GM12878 (cell line): ENCODE data around the gene P2RX6. TPM values are rescaled to one million over a fixed set of nuclear protein-coding genes. Genes with fewer than 3 reads are reported as not detected.

Source experiments
- ATAC-seq: fragments of 200-7000 bp; cut with Tn5 transposase; 3 replicates; pipeline ENCODE4 v1.9.1; 2020; ENCODE audit warnings: mild to moderate bottlenecking, moderate library complexity
- BruUV-seq: library from RNA; stranded (reverse); fragments of 400-500 nt; replicated peaks from 2 replicates; lab custom pipeline; 2021; lab: Mats Ljungman, UMichigan
- CTCF ChIA-PET: fragments of 300-600 bp; sonication (Branson Sonifier 250); formaldehyde crosslinking; extraction: SDS; loops from one replicate; lab custom pipeline; 2021; ENCODE audit warnings: inconsistent platforms; lab: Yijun Ruan, JAX
- POLR2A ChIA-PET: fragments of 350-600 bp; formaldehyde crosslinking; extraction: SDS; loops from one replicate; lab custom pipeline; 2021; ENCODE audit warnings: inconsistent platforms; lab: Charles Lee
- RAD21 ChIA-PET: fragments of 300-600 bp; sonication (Branson Sonifier 250); formaldehyde crosslinking; loops from one replicate; lab custom pipeline; 2023; ENCODE audit warnings: antibody characterized with exemption; ENCODE audit not compliant: unreplicated experiment; lab: Charles Lee
- SMC1A ChIA-PET: fragments of 300-600 bp; sonication (Branson Sonifier 250); formaldehyde crosslinking; loops from one replicate; lab custom pipeline; 2023; ENCODE audit not compliant: unreplicated experiment, uncharacterized antibody; lab: Charles Lee
- DNase-seq: peaks from one replicate; pipeline ENCODE4 v3.0.0-alpha.2; 2011; ENCODE audit warnings: low read depth, low spot score
- FAIRE-seq: peaks from 3 replicates; lab custom pipeline; 2011; peaks lifted over from hg19 to GRCh38; lab: Jason Lieb, UNC
- H2AFZ ChIP-seq: 2 replicates; pipeline ENCODE4 v1.6.0; 2011; ENCODE audit warnings: low read depth, low read length, control low read depth; ENCODE audit not compliant: control insufficient read depth
- H3K27ac ChIP-seq: 2 replicates; pipeline ENCODE4 v1.5.1; 2011; ENCODE audit warnings: control low read depth; ENCODE audit not compliant: control insufficient read depth, insufficient read depth
- H3K27me3 ChIP-seq, 2 experiments: replicated peaks in 1 of 2; 2 replicates each; pipeline versions ENCODE4 v1.6.0 to v1.6.1; 2011; ENCODE audit warnings: low read length in 1 of 2; ENCODE audit not compliant: control insufficient read depth in 2 of 2, insufficient read depth in 2 of 2
- H3K36me3 ChIP-seq, 2 experiments: 2 replicates each; pipeline ENCODE4 v1.5.1; 2011; ENCODE audit warnings: low read length in 1 of 2; ENCODE audit not compliant: control insufficient read depth in 2 of 2, insufficient read depth in 2 of 2
- H3K4me1 ChIP-seq: 2 replicates; pipeline ENCODE4 v1.6.1; 2011; ENCODE audit warnings: mild to moderate bottlenecking, low read length, moderate library complexity, mixed read lengths; ENCODE audit not compliant: control insufficient read depth, insufficient read depth
- H3K4me2 ChIP-seq: 2 replicates; pipeline ENCODE4 v1.6.0; 2011; ENCODE audit warnings: control low read depth; ENCODE audit not compliant: control insufficient read depth, insufficient read depth
- H3K4me3 ChIP-seq: fragments of 200-600 bp; sonication (generic); 2 replicates; pipeline ENCODE4 v1.5.1; 2016
- H3K79me2 ChIP-seq: 2 replicates; pipeline ENCODE4 v1.6.0; 2011; ENCODE audit warnings: low read length; ENCODE audit not compliant: control insufficient read depth, insufficient read depth
- H3K9ac ChIP-seq: 2 replicates; pipeline ENCODE4 v1.8.0; 2011; ENCODE audit warnings: low read length, control low read depth, mixed read lengths; ENCODE audit not compliant: control insufficient read depth, insufficient read depth
- H3K9me3 ChIP-seq: replicated peaks from 3 replicates; pipeline ENCODE4 v1.5.1; 2011; ENCODE audit warnings: mild to moderate bottlenecking, low read length; ENCODE audit not compliant: control insufficient read depth, insufficient read depth
- H4K20me1 ChIP-seq: 2 replicates; pipeline ENCODE4 v1.6.0; 2011; ENCODE audit not compliant: control insufficient read depth, insufficient read depth
- BHLHE40 ChIP-seq, 2 experiments: fragments of 450-650 bp in 1 of 2; IDR thresholded peaks; 2 replicates each; pipeline ENCODE4 v1.6.1; 2011 to 2017; ENCODE audit warnings: low read depth in 2 of 2, borderline replicate concordance in 1 of 2, improper control_type of control experiment in 1 of 2, low read length in 1 of 2, mild to moderate bottlenecking in 1 of 2
- BRCA1 ChIP-seq: IDR thresholded peaks from 2 replicates; pipeline ENCODE4 v1.6.1; 2011; ENCODE audit warnings: low read depth, low read length, improper control_type of control experiment
- NR2C2 ChIP-seq: IDR thresholded peaks from 2 replicates; pipeline ENCODE4 v1.6.1; 2011; ENCODE audit warnings: borderline replicate concordance, low read depth; ENCODE audit not compliant: control insufficient read depth, insufficient read length
- POU2F2 ChIP-seq: IDR thresholded peaks from 3 replicates; pipeline ENCODE4 v1.6.1; 2011; ENCODE audit warnings: low read depth, mild to moderate bottlenecking, low read length, borderline replicate concordance
- RBBP5 ChIP-seq: fragments of 200-600 bp; sonication (generic); conservative IDR thresholded peaks from 2 replicates; pipeline ENCODE4 v1.6.1; 2016
- RUNX3 ChIP-seq: IDR thresholded peaks from 2 replicates; pipeline ENCODE4 v1.6.1; 2012; ENCODE audit warnings: low read length, inconsistent platforms
- SRF ChIP-seq, 2 experiments: IDR thresholded peaks; 2 replicates each; pipeline ENCODE4 v1.6.1; 2011; ENCODE audit warnings: low read depth in 2 of 2, low read length in 2 of 2, mild to moderate bottlenecking in 1 of 2, moderate library complexity in 1 of 2
- ZSCAN29 ChIP-seq: fragments of 450-650 bp; IDR thresholded peaks from 2 replicates; pipeline ENCODE4 v1.6.1; 2017; ENCODE audit warnings: mild to moderate bottlenecking, moderate library complexity
- WGBS: methylation state at CpG from one replicate; pipeline ENCODE4 v1.1.6; 2016; ENCODE audit warnings: low lambda C conversion rate; ENCODE audit not compliant: insufficient replicate concordance, insufficient coverage; ENCODE audit errors: missing lambda C conversion rate; 5-methylcytosine and 5-hydroxymethylcytosine counted together
- in situ Hi-C: fragments of 300-500 bp; cut with MboI; formaldehyde crosslinking; loops from 9 replicates; pipeline ENCODE4 v1.14.3; 2018; ENCODE audit warnings: mixed read lengths
- intact Hi-C: fragments of 100-400 bp; cut with micrococcal nuclease; formaldehyde crosslinking; loops from one replicate; pipeline ENCODE4 v1.14.2; 2022; ENCODE audit not compliant: unreplicated experiment
- polyA plus RNA-seq, 11 experiments: library from polyadenylated mRNA; depleted of rRNA in 4 of 11; unstranded in 6 of 11; stranded (reverse) in 5 of 11; fragments of >200 nt; fragmentation: Nextera tagmentation in 4 of 11; fragmentation: Illumina TruSeq in 1 of 11; extraction: Ambion mirVana in 4 of 11; extraction: Trizol in 1 of 11; gene quantifications; 1 replicate in 1 of 11; 2 replicates in 10 of 11; pipeline versions ENCODE4 v1.2.1 to v1.2.3, GENCODE V29; 2011 to 2016; ENCODE audit warnings: inconsistent platforms in 2 of 11, missing spikeins in 2 of 11, low read depth in 1 of 11
- total RNA-seq, 4 experiments: library from RNA; depleted of rRNA in 3 of 4; stranded (reverse); fragments of >200 nt in 3 of 4; fragmentation: Illumina TruSeq in 1 of 4; extraction: Trizol in 1 of 4; gene quantifications; 2 replicates each; pipeline versions ENCODE4 v1.2.1 to v1.2.3, GENCODE V29; 2013 to 2021
- TF ChIP-seq, protein P1 (sequence below): fragments of 150-350 bp; IDR thresholded peaks from 2 replicates; pipeline ENCODE4 v1.6.1; 2014; ENCODE audit warnings: mild to moderate bottlenecking, low read depth, low read length
- TF ChIP-seq, protein P2 (sequence below), 3 experiments: IDR thresholded peaks in 2 of 3; conservative IDR thresholded peaks in 1 of 3; 2 replicates each; pipeline ENCODE4 v1.5.1; 2011; ENCODE audit warnings: low read depth in 3 of 3, low read length in 3 of 3, mild to moderate bottlenecking in 3 of 3, control low read depth in 2 of 3, moderate library complexity in 2 of 3, inconsistent platforms in 1 of 3, mixed read lengths in 1 of 3; ENCODE audit not compliant: control insufficient read depth in 2 of 3, insufficient read depth in 1 of 3; ENCODE audit errors: extremely low read depth in 1 of 3
- TF ChIP-seq, protein P3 (sequence below): fragments of 450-650 bp; formaldehyde crosslinking; IDR thresholded peaks from 2 replicates; pipeline ENCODE4 v1.5.0; 2022; ENCODE audit warnings: mild to moderate bottlenecking, missing genetic modification characterization
- TF ChIP-seq, protein P4 (sequence below): fragments of 150-350 bp; IDR thresholded peaks from 2 replicates; pipeline ENCODE4 v1.6.1; 2016; ENCODE audit warnings: low read depth, low read length

Gene P2RX6
- total and polyA plus RNA-seq, 10 of the 15 experiments (the other 5 are each of a cell fraction or from before 2014, with no cell fraction given) = 0.03 to 0.21 (median 0.07) TPM; not detected in 5

DNA sequence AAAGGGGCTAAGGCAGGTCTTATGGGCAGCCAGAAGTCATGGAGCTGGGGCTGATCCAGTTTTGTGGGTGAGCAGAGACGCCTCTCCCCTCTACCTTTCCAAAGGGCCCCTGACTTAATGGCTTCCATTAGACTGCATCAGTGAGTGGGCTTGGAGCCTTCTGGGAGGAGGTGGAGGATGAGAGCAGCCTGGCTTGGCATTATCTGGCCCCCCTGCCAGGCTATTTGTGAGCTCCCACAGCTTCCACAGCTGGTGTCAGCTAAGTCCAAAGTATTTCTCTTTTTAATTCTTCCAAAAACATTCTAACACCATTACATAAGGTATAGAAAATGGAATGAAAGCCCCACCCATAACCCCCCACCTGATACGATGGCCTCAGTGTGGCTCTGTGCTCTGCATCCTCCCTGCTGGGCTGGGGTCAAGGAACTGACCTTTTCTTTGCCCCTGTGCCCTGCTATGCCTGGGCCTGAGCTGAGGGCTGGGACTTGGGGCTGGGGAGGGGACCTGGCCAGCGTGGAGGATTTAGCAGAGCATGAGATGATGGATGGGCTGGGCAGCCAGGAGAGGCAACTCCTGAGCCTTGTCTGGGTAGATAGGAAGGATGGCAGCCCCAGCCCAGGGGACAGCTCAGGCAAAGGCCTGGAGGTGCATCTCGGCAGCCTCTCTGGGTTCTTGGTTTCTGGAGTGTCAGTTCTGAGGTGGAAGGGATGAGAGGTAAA is 43.9 kb upstream of the P2RX6 start:
- no TSS peak for BruUV-seq
- SMC1A ChIA-PET = interaction anchor here (1.0 kb wide), 1 partner anchor 13 kb away, joined by 3 read pairs; no protein-coding TSS in a partner anchor
- Histone ChIP-seq H3K27ac (no peak overlapping the region), H2AFZ (no peak overlapping the region), H3K4me3 (no peak overlapping the region), H3K9me3 (no peaks in the 10 kb centered on the region), H3K4me2 (no peak overlapping the region), H4K20me1 (no peaks in the 10 kb centered on the region), H3K79me2 (no peaks in the 10 kb centered on the region), H3K4me1 (peaks cover 3% of the 10 kb centered on the region; the same call in 1 of the 2 replicates), H3K36me3 (no peaks in the 10 kb centered on the region), H3K27me3 (no peaks in the 10 kb centered on the region), H3K9ac (no peak overlapping the region)
- intact Hi-C loops = no loop called here
- WGBS = 31% methylated on average over 4 of the region's 4 CpGs
- DNase-seq (no peak), ATAC-seq (no peak), FAIRE-seq (no peak)
- POLR2A ChIA-PET = no interaction called here
- RAD21 ChIA-PET = interaction anchor here (1.5 kb wide), 1 partner anchor 11 kb away, joined by 7 read pairs; the partner anchor contains the start of gene LZTR1
- CTCF ChIA-PET = interaction anchor here (2.0 kb wide), 1 partner anchor 9 kb away, joined by 5 read pairs; no protein-coding TSS in a partner anchor
- in situ Hi-C loops = no loop called here
- no peak for TF ChIP-seq BRCA1
- TF ChIP-seq POU2F2 = no peak
- no peak for TF ChIP-seq RBBP5
- TF ChIP-seq BHLHE40 (IDR thresholded peaks at IDR 0.05; ENCODE audit: borderline replicate concordance in 1 of 2, low read depth in 2 of 2, low read length in 1 of 2) = no peak
- no peak for TF ChIP-seq RUNX3
- no peak for TF ChIP-seq SRF (IDR thresholded peaks at IDR 0.05; ENCODE audit: low read depth in 2 of 2, low read length in 2 of 2)
- TF ChIP-seq, protein P1, sequence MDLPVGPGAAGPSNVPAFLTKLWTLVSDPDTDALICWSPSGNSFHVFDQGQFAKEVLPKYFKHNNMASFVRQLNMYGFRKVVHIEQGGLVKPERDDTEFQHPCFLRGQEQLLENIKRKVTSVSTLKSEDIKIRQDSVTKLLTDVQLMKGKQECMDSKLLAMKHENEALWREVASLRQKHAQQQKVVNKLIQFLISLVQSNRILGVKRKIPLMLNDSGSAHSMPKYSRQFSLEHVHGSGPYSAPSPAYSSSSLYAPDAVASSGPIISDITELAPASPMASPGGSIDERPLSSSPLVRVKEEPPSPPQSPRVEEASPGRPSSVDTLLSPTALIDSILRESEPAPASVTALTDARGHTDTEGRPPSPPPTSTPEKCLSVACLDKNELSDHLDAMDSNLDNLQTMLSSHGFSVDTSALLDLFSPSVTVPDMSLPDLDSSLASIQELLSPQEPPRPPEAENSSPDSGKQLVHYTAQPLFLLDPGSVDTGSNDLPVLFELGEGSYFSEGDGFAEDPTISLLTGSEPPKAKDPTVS = no peak
- TF ChIP-seq NR2C2 = no peak
- TF ChIP-seq, protein P2, sequence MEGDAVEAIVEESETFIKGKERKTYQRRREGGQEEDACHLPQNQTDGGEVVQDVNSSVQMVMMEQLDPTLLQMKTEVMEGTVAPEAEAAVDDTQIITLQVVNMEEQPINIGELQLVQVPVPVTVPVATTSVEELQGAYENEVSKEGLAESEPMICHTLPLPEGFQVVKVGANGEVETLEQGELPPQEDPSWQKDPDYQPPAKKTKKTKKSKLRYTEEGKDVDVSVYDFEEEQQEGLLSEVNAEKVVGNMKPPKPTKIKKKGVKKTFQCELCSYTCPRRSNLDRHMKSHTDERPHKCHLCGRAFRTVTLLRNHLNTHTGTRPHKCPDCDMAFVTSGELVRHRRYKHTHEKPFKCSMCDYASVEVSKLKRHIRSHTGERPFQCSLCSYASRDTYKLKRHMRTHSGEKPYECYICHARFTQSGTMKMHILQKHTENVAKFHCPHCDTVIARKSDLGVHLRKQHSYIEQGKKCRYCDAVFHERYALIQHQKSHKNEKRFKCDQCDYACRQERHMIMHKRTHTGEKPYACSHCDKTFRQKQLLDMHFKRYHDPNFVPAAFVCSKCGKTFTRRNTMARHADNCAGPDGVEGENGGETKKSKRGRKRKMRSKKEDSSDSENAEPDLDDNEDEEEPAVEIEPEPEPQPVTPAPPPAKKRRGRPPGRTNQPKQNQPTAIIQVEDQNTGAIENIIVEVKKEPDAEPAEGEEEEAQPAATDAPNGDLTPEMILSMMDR (IDR thresholded peaks at IDR 0.05 in 2 of 3, conservative IDR thresholded peaks at IDR 0.05 in 1 of 3; ENCODE audit: control insufficient read depth in 2 of 3, extremely low read depth in 1 of 3, insufficient read depth in 1 of 3, low read depth in 3 of 3, low read length in 3 of 3) = no peak
- TF ChIP-seq, protein P3, sequence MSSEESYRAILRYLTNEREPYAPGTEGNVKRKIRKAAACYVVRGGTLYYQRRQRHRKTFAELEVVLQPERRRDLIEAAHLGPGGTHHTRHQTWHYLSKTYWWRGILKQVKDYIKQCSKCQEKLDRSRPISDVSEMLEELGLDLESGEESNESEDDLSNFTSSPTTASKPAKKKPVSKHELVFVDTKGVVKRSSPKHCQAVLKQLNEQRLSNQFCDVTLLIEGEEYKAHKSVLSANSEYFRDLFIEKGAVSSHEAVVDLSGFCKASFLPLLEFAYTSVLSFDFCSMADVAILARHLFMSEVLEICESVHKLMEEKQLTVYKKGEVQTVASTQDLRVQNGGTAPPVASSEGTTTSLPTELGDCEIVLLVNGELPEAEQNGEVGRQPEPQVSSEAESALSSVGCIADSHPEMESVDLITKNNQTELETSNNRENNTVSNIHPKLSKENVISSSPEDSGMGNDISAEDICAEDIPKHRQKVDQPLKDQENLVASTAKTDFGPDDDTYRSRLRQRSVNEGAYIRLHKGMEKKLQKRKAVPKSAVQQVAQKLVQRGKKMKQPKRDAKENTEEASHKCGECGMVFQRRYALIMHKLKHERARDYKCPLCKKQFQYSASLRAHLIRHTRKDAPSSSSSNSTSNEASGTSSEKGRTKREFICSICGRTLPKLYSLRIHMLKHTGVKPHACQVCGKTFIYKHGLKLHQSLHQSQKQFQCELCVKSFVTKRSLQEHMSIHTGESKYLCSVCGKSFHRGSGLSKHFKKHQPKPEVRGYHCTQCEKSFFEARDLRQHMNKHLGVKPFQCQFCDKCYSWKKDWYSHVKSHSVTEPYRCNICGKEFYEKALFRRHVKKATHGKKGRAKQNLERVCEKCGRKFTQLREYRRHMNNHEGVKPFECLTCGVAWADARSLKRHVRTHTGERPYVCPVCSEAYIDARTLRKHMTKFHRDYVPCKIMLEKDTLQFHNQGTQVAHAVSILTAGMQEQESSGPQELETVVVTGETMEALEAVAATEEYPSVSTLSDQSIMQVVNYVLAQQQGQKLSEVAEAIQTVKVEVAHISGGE (CRISPR knock-in tag) = no peak
- no peak for TF ChIP-seq ZSCAN29
- TF ChIP-seq, protein P4, sequence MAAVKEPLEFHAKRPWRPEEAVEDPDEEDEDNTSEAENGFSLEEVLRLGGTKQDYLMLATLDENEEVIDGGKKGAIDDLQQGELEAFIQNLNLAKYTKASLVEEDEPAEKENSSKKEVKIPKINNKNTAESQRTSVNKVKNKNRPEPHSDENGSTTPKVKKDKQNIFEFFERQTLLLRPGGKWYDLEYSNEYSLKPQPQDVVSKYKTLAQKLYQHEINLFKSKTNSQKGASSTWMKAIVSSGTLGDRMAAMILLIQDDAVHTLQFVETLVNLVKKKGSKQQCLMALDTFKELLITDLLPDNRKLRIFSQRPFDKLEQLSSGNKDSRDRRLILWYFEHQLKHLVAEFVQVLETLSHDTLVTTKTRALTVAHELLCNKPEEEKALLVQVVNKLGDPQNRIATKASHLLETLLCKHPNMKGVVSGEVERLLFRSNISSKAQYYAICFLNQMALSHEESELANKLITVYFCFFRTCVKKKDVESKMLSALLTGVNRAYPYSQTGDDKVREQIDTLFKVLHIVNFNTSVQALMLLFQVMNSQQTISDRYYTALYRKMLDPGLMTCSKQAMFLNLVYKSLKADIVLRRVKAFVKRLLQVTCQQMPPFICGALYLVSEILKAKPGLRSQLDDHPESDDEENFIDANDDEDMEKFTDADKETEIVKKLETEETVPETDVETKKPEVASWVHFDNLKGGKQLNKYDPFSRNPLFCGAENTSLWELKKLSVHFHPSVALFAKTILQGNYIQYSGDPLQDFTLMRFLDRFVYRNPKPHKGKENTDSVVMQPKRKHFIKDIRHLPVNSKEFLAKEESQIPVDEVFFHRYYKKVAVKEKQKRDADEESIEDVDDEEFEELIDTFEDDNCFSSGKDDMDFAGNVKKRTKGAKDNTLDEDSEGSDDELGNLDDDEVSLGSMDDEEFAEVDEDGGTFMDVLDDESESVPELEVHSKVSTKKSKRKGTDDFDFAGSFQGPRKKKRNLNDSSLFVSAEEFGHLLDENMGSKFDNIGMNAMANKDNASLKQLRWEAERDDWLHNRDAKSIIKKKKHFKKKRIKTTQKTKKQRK = no peak
